CD4-positive, alpha-beta T cell treated with Interleukin-15 for 4 hours (primary cell): ENCODE data around the gene EPB41L3.
A peak's percentile ranks its signal among the peaks of the same experiment; 100 is the strongest.

Experiments used
- DNase-seq: peaks from one replicate; pipeline ENCODE4 v3.0.0-alpha.2; 2020; ENCODE audit warnings: low spot score

EPB41L3 gene

GRCh38 chr18:5413447-5413846 is 130.3 kb downstream of the EPB41L3 start:
- DNase-seq, result no peak

DNA sequence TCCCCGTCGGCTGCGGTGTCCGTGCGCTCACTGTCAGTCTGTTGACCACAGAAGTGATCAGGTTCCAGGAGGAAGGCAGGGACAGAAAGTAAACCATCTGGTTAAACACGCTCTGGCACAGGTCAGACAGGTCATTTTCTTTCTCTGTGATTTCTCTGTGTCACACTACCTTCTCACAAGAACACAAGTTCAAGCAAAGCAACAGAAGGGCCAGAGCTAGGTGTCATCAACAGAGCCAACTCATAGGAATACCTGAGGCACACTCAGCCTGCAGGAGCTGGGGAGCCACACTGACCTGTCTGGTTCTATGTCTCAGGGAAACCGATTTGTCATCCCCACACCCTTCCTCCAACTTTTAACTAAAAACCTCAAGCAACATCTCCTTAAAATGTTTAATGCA is 133.2 kb downstream of the EPB41L3 start:
- DNase-seq, result no peak

GRCh38 chr18:5398269-5398668 is 145.5 kb downstream of the EPB41L3 start:
- no peak for DNase-seq

DNA sequence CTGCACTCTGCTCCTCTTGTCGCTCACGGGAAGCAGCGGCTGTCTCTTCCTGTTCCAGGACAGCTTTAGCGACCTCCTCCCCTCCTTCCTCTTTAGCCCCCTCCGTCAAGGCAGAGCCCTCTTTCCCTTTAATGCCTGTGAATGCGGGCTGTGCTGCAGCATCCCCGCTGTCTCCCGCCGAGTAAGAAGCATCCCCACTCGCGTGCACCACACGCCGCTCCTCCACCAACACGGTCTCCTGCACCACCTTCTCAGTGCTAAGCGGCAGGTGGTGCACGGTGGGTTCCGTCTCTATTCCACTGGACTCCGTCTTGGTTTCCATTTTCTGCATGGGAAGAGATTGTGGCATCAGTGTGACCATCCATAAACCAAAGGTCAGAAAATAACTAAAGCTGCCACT is 146.7 kb downstream of the EPB41L3 start:
- DNase-seq, result no peak

DNA sequence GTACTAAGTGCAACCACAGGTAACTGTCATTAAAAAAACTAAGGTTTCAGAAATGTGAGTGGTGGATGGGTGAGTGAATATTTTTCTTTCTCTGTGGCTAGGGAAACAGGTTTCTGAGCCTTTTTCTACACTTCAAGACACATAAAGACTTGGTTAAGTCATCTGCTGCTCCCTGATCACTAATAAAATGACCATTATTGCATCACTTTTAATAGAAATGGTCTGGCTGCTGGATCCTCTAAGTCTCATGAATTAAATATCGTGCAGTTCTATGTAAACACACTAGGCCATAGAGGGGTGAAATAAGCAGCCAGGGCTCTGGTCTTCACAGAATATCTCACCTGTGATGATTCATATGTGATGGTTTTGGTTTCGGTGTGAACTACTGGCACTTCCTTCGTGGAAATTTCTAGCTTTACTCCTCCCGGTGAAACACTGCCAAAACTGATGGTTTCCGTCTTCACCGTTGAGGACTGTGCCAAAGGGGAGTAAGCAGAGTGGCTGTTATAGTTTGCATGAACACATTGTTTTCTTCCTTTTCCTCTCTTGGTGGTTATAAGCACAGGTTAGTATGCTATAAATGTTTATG is 147.8 kb downstream of the EPB41L3 start:
- DNase-seq, result peak; percentile 7

DNA sequence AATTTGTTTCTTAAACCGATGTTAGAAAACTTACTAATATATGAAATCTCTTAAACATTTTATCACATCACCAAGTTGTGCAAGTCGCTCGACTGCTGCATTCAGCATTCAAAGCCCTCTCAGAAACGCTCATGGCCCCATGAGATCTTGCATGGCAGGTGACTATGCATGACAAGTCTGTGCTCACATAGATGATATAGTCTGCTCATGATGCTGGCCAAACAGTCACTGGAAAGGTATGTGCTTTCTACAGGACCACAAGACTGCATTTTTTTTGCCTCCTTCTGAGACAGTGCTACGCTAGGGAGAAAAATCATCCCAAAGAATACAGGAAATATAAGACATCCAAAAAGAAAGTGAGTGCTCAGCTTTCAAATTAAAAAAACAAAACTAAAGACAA is 150.0 kb downstream of the EPB41L3 start:
- no peak for DNase-seq

DNA sequence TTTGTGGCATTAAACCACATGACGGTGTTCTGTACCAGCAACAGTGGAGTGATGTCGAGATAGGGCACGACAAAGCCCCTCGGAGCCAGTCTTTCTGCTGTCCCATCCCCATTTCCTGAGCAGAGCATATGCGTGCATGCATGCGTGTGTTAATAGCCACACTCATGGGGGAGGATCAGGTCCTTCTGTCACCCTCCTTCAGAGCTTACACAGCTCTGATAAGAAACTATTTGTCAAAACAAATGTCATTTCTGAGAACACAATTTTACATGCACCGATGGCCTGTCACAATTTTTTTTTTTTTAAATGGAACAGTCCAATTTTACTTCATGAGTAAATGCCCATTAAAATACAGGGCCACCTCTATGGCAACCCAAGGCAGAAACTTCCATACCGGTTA is 152.4 kb downstream of the EPB41L3 start:
- no peak for DNase-seq

DNA sequence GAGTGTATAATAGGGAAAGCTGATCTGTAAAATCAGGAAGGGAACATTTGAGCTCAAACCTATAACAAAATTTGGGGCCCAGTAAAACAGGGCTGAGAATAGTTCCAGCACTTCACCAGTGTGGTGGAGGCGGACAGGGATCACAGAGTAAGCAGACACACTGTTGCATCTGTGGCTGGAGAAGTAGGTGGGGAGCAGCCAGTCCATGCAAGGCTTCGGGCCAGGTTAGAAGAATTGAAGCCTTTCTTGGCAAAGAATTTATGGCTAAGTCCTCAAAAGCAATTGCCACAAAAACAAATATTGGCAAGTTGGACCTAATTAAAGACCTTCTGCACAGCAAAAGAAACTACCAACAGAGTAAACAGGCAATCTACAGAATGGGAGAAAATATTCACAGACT is 154.4 kb downstream of the EPB41L3 start:
- no peak for DNase-seq

- DNase-seq, result no peak
Observed at GRCh38 chr18:5388896-5389295, 154.9 kb downstream of the EPB41L3 start.

DNA sequence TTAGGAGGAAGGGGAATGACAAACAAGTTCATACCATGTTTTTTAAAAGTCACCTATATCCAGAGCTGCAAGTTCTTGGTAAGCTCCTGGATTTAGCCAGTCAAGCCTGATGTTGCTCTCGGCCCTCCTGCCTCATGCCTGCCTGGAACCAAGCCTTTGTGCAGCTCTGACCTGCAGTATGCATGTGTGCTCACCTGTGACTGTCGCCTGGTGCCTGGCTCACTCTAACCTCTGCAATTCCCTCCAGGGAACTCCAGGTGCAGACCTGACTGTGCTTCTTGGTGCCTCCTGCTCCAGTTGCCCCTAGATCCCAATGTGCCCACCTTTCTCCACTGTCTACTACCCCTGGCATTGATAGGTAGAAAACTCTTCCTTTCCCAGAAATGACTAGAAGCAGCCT is 163.2 kb downstream of the EPB41L3 start:
- DNase-seq, result no peak

DNA sequence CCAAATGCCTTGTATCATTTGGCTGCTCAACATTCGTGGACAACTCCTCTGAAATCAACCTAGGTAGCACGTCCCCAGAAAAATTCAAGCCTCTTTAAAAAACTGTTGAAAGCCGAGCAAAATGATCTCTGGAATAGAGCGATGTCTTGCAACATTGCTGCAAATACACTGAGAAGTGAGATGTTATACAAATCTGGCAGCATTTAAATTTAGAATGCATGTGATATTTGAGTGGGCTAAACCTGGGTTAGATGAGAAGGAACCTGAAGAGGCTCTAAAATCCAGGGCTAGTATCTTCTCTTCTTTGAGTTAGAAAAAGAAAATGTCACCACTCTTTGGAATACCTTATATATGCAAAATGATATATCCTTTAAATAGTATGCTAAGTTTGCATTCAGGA is 166.8 kb downstream of the EPB41L3 start:
- DNase-seq, result no peak

DNA sequence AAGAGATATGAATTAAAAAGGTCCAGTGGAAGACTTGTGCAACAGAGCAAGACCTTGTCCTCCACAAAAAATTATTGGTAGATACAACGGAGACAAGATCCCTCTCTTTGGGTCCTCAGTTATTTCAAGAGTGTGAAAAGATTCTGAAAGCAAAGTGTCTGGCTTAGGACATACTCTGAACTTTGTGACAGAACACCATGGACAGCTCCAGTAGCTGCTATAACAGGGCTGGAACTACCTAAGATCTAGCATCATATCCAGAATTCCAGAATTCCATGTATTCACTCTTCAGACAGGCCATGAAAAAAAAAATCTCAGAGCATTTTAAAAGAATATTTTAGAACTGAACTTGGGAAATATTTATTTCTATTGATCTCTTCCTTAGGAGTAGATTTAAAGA is 173.5 kb downstream of the EPB41L3 start:
- no peak for DNase-seq

DNA sequence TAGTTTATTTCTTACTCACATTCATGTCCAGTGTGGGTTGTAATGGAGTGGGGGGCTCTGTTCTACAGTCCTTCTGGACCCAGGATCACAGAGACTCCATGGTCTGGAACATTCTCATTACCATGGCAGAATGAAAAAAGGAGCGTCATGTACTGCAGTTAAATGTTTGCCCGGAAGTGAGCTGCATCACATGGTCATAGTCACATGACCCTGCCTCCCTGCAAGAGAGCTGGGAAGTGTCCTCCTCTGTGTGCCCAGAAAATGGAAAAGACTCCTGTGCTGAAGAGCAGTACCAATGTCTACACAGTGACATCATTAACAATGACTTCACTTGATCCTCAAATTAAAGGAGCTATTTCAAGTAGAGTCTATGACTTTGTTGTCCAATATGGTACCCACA is 174.3 kb downstream of the EPB41L3 start:
- no peak for DNase-seq

GRCh38 chr18:5365443-5365842 is 178.4 kb downstream of the EPB41L3 start:
- DNase-seq, result no peak

DNA sequence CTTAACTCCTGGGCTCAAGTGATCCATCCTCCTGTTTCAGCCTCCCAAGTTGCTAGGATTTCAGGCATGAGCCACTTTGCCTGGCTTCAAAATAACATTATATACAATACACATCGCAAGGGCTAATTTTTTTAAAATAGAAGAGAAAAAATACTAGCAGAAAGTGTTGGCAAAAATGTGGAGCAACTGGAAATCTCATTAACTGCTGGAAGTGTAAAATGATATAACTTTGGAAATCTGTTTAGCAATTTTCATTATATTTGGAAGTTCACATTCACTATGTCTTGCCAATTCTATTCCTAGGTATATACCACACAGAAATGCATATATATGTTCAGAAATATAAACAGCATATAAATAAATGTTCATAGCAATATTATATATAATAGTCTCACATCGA is 193.2 kb downstream of the EPB41L3 start:
- DNase-seq, result no peak
